ENCODE results near the gene SP6.
A peak's percentile ranks its signal among the peaks of the same experiment; 100 is the strongest.

SP6 gene

DNA sequence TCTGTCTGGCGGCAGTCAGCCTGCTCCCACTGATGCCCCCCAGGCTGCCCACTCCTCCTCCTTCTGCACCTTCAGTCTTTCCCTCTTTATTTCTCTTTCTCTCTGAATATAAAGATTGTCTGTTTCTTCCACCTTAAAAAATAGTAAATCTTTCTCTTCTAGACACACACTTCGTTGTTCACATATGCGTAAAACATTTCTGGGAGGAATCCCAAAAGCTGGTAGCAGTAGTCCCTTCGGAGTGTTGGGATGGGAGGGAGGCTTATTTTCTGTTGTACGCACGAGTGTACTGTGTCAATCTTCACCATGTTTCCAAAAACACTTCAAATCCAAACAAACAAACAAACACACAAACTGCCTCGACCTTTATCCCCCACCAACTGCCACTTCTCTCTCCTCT is 39.3 kb downstream of the SP6 start:
- no peak for DNase-seq (ENCODE audit: low read depth)

- no peak for DNase-seq (ENCODE audit: low read depth)
Measured at GRCh38 chr17:47810901-47811635, 39.9 kb downstream of the SP6 start.

GRCh38 chr17:47810200-47810821 is 40.7 kb downstream of the SP6 start:
- peak; percentile 67 for DNase-seq (ENCODE audit: low read depth)

DNA sequence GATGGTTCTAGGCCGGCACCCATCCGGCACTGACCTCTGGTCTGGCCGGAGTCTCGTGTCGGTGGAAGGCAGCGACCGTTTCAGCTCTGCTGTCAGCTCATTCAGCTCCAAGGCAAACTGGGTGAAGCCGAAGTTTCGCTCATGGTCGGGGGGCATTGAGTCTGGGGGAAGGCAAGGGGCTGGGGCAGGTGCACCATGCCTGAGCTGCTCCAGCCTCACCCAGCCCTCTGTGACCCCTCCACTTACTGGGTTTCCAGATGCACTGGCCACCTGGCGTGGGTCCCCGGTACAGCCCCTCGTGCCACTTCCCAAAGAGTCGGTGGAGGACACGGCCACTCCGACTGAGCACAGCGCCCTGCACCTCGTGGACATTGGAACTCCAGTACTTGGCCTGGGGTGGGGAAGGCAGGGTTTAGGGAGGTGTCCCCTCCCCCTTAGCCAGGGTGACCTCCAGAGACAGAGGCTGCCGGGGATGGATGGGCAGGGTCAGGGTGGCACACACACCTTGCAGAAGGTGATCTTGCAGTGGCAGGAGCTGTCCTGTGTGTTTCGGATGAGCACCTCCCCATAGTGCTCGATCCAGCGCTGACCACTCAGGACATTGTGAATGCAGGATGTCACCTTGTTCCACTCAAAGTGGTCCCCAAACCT is 42.0 kb downstream of the SP6 start:
- no peak for DNase-seq (ENCODE audit: low read depth)

DNA sequence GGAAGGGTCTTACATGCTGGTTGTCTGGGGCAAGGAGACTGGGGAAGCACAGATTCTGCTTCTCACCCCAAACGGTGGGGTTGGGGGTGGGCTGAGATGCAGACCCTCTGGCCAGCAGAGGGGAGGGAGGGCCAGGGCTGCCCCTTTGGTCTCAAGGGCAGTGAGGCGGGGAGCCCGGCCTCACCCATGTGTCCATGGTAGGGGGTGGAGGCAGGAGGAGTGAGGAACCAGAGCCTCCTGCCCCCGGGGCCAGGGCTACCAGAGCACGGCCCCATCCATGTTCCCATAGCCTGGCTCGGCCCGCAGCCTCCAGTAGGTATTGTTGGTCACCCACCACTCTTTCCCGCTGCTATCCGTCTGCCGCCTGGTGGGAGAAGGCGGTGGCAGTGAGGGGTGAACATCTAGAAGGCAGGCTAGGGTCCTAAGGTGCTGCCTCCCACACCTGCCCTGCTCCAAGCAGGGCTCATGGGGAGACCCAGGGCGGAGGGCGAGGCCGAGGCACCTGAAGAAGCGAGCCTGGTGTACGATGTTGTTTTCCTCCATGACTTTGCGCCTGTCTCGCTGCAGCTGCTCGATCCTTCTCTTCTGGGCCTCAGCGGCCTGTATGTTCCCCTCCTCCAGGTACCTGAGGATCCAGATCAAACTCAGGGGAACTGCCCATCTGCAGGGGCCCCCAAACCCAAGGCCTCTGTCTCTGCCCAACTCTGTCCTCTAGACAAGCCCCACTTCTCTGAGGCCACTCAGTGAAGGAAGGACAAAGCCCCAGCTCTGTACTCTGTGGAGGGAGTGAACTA is 42.7 kb downstream of the SP6 start:
- DNase-seq (ENCODE audit: low read depth): no peak

DNA sequence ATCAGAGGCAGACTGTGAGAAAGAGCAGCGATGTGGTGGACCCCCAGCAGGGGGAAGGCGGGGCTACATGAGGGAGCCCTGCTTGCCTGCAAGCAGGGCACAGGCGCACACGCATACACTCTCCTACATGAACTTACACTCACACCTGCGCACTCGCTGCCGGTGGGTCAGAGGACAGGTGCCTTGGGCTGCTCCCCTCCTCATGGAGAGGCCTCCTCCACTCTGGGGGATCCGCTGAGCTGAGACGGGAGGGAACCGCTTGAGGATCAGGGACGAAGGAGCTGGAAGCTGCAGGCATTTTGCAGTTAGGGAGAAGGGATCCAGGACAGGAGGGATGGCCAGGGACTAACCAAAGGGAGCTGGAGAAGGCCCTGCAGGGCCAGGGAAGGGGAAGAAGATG is 43.5 kb downstream of the SP6 start:
- no peak for DNase-seq (ENCODE audit: low read depth)

DNA sequence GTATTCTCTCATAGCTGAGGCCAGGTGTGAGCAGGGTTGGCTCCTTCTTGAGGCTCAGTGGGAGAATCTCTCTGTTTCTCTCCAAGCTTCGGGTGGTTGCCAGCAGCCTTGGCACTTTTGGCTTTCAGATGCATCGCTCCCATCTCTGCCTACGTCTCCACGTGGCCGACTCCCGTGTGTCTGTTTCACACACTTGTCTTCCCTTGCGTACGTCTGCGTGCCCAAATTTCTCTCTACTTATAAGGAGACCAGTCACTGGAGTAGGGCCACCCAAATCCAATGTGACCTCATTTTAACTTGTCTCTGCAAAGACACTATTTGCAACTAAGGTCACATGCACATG is 44.1 kb downstream of the SP6 start:
- DNase-seq (ENCODE audit: low read depth): no peak

DNA sequence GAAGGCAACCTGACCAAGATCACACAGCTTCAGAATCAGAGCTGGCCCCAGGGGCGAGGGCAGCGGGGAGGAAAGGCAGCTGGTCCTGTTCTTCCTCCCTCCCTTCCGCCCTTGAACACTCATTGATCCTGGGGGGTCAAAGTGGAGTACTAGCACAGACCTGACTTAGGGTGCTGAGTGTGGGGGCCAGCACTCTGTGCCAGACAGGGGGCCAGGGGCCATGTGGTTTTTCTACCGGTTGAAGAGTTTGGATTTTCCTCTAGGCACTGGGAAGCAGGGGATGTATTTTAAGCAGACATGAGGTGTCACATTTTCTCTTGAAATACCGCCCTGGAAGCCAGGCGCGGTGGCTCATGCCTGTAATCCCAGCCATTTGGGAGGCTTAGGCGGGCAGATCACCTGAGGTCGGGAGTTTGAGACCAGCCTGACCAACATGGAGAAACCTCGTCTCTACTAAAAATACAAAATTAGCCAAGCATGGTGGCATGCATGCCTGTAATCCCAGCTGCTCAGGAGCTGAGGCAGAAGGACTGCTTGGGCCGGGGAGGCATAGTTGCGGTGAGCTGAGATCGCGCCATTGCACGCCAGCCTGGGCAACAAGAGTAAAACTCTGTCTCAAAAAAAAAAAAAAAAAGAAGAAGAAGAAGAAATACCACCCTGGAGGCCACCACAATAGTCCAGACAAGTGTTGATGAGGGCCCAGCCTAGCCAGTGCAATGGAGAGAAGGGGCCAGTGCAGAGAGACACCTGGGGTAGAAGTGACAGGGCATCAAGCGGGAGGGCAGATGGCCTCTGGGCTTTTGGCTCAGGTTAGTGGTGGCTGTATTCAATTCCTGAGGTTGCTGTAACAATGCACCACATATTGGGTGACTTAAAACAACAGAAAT is 44.7 kb downstream of the SP6 start:
- no peak for DNase-seq (ENCODE audit: low read depth)

DNA sequence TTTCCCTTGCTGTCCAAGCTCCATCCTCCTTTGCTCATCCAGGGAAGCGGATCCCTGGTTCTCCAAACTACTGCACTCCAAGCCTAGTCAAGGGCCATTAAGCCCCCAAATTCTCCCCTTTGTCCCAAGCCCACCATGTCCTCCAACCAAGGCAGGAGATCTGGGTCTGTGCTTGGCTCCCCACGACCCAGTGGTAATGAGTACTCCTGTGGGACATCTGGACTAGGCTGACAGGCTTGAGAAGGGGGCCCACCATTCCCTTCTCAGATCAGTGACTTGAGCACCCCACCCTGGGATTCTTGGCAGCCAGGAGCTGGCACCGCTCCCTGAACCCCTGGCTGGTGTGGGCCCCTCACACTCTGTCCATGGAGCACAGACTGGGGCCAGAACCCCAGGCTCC is 46.5 kb downstream of the SP6 start:
- DNase-seq (ENCODE audit: low read depth): no peak

DNA sequence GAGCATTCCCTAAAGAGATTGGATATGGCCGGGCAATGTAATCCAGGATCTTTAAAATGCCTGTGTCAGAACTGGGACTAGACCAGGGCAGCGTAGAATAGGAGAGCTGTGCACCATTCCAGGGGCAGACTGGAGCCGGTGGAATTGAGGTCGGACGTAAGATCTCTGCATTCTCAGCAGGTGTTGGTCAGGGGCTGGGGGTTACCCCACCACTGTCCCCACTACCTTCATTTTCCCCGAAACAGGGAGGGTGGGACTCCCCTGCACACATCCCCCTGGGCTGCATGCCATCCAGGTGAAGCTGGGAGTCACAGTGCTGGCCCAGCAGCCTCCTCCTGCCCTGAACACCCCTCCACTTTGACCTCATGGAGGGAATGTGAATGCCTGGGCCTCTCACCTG is 47.2 kb downstream of the SP6 start:
- DNase-seq (ENCODE audit: low read depth): no peak

DNA sequence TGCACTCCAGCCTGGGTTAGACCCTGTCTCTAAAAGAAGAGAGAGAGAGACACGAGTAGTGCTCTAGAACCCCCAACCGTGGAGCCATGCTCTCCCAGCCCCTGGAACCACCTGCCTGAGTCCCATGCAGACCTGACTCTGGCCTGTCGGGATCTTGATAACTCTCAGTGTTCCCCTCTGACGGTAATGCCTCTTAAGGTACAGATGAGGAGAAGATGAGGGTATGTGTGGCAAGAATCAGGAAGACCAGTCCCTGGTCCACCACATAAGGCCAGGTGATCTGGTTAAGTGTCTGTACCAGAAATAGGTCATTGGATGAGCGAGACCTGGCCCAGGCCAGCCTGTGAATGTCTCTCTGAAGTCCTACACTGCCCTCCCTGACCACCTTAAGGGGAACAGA is 47.8 kb downstream of the SP6 start:
- no peak for DNase-seq (ENCODE audit: low read depth)

- no peak for DNase-seq (ENCODE audit: low read depth)
Measured at GRCh38 chr17:47802341-47803022, 48.5 kb downstream of the SP6 start.

GRCh38 chr17:47801906-47802305 is 49.1 kb downstream of the SP6 start:
- DNase-seq (ENCODE audit: low read depth): no peak

DNA sequence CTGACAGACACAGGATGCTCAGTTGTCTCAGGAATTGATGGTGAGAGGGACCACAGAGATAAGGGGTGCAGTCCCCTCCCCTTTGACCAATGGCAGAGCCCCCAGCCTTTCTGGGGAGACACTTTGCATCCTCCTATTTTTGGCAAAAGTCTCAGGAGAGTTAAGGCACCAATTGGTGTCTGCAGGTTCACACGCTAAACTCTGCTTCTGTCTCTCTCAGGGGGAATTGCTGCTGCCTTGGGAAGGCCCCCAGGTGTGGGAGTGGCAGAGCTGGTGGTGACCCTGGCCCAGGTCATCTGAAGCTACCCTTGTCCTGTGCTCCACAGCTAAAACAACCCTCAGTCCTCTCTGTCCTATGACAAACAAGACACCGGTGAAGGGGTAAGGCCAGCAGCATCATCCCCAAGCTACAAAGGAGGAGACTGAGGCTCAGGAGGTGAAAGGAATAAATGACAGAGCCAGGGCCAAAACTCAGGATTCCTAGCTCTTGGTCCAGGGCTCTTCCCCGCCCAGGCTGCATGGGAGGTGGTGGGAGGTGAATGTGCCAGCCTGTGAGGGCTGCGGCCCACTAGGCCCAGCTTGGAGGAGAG is 49.7 kb downstream of the SP6 start:
- no peak for DNase-seq (ENCODE audit: low read depth)

- no peak for DNase-seq (ENCODE audit: low read depth)
Measured at GRCh38 chr17:47800686-47801085, 50.3 kb downstream of the SP6 start.

DNA sequence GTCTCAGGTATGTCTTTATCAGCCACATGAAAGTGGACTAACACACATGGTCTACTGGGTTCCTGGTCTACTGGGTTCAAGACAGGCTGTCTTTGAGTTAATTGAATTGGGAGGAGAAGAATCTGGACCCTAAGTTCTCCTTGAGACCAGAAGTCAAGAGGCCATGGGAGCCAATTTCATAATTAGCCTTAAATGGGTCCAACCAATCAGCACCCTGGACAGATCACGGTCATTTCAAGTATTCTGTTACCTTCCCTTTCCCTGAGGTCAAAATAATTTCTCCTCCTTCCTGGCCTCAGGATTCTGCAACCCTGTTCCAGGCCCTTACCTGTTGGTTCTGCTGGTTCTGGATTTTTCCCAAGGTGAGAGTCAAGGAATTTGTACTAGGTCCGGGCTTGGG is 53.2 kb downstream of the SP6 start:
- DNase-seq (ENCODE audit: low read depth): no peak

All from HS-27A (cell line).